ENCODE results near the gene MAP4K4.

Gene MAP4K4

GRCh38 chr2:101723371-101724124 is 26.0 kb downstream of the MAP4K4 start:
- no peak for DNase-seq

GRCh38 chr2:101724125-101724474 is 26.6 kb downstream of the MAP4K4 start:
- DNase-seq: no peak

GRCh38 chr2:101725038-101725437 is 27.5 kb downstream of the MAP4K4 start:
- no peak for DNase-seq

- no peak for DNase-seq
Measured at GRCh38 chr2:101725515-101726192, 28.1 kb downstream of the MAP4K4 start.

- DNase-seq: no peak
Measured at GRCh38 chr2:101728865-101729264, 31.4 kb downstream of the MAP4K4 start.

GRCh38 chr2:101729521-101730190 is 32.1 kb downstream of the MAP4K4 start:
- no peak for DNase-seq

GRCh38 chr2:101731221-101732054 is 33.9 kb downstream of the MAP4K4 start:
- no peak for DNase-seq

GRCh38 chr2:101732199-101732598 is 34.7 kb downstream of the MAP4K4 start:
- DNase-seq: no peak

- no peak for DNase-seq
Measured at GRCh38 chr2:101732773-101733256, 35.3 kb downstream of the MAP4K4 start.

GRCh38 chr2:101733257-101733993 is 35.9 kb downstream of the MAP4K4 start:
- no peak for DNase-seq

- DNase-seq: no peak
Measured at GRCh38 chr2:101734505-101735165, 37.1 kb downstream of the MAP4K4 start.

GRCh38 chr2:101735166-101735533 is 37.6 kb downstream of the MAP4K4 start:
- DNase-seq: no peak

GRCh38 chr2:101736233-101736632 is 38.7 kb downstream of the MAP4K4 start:
- no peak for DNase-seq

GRCh38 chr2:101736861-101737291 is 39.4 kb downstream of the MAP4K4 start:
- DNase-seq: peak; percentile 76

GRCh38 chr2:101737478-101738255 is 40.2 kb downstream of the MAP4K4 start:
- DNase-seq: no peak

- no peak for DNase-seq
Measured at GRCh38 chr2:101738649-101739048, 41.1 kb downstream of the MAP4K4 start.

GRCh38 chr2:101740555-101740964 is 43.1 kb downstream of the MAP4K4 start:
- no peak for DNase-seq

- DNase-seq: no peak
Measured at GRCh38 chr2:101741775-101742520, 44.4 kb downstream of the MAP4K4 start.

GRCh38 chr2:101742547-101742946 is 45.0 kb downstream of the MAP4K4 start:
- no peak for DNase-seq

GRCh38 chr2:101743288-101743687 is 45.8 kb downstream of the MAP4K4 start:
- no peak for DNase-seq
